ENCODE measurements around the gene CBS.

DNA sequence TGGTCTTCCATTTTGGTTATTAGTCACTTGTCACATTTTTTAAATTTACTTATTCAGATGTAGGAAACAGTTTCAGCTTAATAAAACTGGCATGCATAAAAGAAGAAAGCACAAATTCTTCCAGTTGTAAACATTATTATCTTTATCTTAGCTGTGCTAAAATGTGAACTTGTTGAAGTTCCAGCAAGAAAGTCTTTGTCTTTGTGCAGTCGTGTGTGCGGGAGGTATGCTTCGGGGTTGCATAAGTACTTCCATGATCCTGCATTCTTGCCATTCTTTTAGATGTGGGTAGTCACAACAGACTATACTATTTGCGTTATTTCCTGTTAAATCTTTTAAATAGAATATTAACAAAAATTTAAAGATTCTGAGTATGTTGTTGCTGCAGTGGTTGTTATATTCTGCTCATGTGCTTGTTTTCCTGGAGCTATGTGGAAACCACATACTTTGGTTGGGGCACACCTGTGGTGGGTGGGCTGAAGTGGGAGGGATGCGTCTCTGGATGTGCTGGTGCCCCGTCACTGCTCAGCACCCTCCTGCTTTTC lies 49.9 kb downstream of the CBS start:
- TF ChIP-seq, protein P1, sequence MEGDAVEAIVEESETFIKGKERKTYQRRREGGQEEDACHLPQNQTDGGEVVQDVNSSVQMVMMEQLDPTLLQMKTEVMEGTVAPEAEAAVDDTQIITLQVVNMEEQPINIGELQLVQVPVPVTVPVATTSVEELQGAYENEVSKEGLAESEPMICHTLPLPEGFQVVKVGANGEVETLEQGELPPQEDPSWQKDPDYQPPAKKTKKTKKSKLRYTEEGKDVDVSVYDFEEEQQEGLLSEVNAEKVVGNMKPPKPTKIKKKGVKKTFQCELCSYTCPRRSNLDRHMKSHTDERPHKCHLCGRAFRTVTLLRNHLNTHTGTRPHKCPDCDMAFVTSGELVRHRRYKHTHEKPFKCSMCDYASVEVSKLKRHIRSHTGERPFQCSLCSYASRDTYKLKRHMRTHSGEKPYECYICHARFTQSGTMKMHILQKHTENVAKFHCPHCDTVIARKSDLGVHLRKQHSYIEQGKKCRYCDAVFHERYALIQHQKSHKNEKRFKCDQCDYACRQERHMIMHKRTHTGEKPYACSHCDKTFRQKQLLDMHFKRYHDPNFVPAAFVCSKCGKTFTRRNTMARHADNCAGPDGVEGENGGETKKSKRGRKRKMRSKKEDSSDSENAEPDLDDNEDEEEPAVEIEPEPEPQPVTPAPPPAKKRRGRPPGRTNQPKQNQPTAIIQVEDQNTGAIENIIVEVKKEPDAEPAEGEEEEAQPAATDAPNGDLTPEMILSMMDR (IDR thresholded peaks at IDR 0.05), result no peak
- TF ChIP-seq EP300 (IDR thresholded peaks at IDR 0.05), result no peak

Measured in gastroesophageal sphincter (tissue), 3 donors.